Epithelial cell of proximal tubule (primary cell): ENCODE results near the gene ILDR1. TPM values are rescaled to one million over a fixed set of nuclear protein-coding genes. Genes with fewer than 3 reads are reported as not detected.

Experiments used
- DNase-seq: peaks from one replicate; pipeline ENCODE4 v3.0.0-alpha.2; 2011; ENCODE audit warnings: low read depth
- H3K4me3 ChIP-seq: 2 replicates; pipeline ENCODE4 v1.5.1; 2011; ENCODE audit warnings: low read depth, mild to moderate bottlenecking, low read length
- total RNA-seq: library from RNA; depleted of rRNA; stranded (reverse); fragments of >200 nt; gene quantifications from 2 replicates; pipeline ENCODE4 v1.2.3, GENCODE V29; 2015
- TF ChIP-seq, protein P1 (sequence below): conservative IDR thresholded peaks from 2 replicates; pipeline ENCODE4 v1.5.1; 2012; ENCODE audit warnings: low read depth, mild to moderate bottlenecking, low read length

The ILDR1 gene
- total RNA-seq, 1 donor from 2014 or later: 2.8 TPM

DNA sequence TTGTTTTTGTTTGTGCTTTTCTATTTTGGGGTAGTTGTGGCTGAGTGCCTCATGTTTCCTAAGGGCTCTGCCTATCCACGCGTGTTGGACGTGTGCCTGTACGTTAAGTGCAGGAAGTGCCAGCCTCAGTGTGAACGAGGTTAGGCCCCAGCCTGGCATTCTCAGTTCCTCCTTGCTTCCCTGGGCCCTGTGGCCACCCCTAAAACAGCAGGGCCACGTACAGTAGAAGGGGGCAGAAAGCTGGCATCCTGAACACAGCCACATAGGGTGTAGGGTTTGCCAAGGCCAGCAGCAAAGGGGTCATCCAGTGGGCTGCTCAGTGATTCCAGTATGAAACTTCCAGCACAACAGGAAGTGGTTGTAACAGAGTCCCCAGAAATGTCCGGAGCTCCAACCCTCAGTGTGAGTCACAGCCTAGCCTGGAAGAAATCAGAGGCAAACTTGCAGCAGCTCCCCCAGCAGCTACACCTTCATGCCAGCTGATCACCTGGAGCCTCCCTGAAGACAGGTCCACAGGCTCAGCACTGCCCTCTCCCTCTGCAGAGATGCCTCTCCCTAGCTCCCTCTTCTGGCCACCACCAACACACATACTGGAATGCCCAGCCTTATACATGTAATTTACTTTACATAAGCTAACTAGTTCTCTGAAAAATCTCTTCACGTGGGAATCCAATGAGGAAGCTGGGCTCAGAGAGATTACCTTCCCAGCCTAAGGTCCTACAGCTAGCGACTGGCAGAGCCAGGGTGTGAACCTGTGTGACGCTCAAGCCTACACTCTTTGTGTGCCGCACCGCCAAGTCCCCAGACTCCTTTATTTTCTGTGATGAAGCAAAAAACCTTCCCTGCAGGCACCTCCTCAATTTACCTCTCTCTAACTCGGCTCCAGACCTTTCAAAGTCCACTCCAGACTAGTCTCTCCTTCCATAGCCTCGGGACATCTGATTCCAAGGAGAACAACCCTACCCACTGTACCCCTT lies 26.6 kb downstream of the ILDR1 start:
- no peak for DNase-seq
- H3K4me3 ChIP-seq: no peak overlapping the region
- TF ChIP-seq, protein P1, sequence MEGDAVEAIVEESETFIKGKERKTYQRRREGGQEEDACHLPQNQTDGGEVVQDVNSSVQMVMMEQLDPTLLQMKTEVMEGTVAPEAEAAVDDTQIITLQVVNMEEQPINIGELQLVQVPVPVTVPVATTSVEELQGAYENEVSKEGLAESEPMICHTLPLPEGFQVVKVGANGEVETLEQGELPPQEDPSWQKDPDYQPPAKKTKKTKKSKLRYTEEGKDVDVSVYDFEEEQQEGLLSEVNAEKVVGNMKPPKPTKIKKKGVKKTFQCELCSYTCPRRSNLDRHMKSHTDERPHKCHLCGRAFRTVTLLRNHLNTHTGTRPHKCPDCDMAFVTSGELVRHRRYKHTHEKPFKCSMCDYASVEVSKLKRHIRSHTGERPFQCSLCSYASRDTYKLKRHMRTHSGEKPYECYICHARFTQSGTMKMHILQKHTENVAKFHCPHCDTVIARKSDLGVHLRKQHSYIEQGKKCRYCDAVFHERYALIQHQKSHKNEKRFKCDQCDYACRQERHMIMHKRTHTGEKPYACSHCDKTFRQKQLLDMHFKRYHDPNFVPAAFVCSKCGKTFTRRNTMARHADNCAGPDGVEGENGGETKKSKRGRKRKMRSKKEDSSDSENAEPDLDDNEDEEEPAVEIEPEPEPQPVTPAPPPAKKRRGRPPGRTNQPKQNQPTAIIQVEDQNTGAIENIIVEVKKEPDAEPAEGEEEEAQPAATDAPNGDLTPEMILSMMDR: peak; percentile 66

DNA sequence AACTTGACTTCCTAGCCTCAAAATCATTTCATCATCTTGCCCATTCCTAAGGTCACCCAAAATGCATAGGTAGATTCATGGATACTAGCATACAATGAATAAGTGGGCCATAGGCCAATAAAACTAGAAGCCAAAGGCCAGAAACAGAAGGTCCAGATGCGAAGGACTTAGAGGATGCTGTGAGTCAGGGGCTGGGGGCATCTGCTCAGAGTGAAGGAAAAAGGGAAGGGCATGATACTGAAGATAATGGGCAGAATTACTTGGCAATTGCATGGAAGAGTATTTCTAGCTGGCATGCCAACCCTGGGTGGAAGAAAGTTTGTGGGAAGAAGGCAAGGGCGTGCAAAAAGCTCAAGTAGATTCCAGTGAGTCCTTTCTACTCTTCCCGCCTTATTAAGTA lies 27.5 kb downstream of the ILDR1 start:
- TF ChIP-seq, protein P1: no peak
- no peak overlapping the region for H3K4me3 ChIP-seq

DNA sequence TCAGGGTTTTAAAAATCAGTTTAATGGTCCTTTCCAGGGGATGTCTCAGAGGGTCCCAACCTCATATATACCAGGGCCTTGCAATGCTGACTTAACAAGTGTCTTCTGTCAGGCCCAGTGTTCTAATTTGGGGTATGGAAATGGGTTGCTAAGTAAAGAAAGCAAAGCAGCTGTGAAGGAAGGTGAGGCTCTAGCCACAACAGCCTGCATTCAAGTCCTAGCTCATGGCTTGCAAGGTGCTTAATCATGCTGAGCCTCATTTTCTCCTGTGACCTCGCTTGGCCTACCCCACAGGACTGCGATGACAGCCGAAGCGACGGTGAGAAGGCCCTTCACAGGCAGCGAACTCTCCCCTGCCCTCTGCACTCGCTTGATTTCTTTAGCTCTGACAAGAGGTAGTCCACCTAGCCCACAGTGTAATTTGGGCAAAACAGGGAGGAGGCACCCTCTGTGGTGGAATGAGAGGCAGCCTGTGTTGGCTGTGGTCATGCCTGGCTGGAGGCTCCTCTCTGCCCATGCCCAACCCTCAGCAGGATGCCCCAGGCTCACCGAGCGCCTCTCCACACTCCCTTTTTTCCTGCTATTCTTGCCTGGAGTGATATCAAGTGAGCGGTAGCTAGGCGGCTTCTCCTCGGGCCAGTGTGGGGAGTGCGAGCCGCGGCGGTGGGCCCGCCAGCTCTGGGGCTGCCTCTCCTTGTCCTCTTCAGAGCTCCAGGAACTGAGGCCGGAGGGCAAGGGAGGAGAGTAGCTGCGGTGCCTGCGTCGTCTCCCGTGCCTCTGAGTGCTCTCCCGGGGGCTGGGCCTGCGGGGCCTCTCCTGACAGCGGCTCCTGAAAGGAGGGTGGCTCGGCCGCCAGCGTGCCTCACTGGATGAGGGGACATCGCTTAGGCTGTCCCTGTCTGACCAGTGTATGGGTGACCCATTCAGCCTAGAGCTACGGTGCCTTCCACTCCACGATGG lies 29.2 kb downstream of the ILDR1 start:
- DNase-seq: no peak
- TF ChIP-seq, protein P1: no peak
- H3K4me3 ChIP-seq: no peak overlapping the region

More for the DNA sequence above, 27.5 kb downstream of the ILDR1 start:
- DNase-seq: no peak

DNA sequence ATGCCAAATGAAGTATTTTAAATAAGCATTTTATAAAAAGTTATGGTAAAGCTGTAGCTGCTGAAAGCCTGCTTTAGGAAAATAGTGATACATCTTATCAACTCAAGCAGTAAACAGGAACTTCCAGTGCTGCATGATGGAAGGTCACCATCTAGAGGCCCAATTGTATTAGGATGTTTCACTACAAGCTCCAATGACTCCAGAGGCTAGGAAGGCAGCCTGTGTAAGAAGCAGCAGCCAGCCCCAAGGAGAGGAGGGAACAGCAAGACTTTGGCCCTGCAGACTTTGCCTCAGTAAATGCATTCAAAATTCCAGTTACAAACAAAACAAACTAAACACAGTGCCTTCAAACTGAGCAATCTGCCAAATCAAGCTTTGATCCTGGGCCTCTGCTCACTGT lies 32.1 kb downstream of the ILDR1 start:
- no peak for DNase-seq
- no peak overlapping the region for H3K4me3 ChIP-seq
- TF ChIP-seq, protein P1: peak; percentile 53

DNA sequence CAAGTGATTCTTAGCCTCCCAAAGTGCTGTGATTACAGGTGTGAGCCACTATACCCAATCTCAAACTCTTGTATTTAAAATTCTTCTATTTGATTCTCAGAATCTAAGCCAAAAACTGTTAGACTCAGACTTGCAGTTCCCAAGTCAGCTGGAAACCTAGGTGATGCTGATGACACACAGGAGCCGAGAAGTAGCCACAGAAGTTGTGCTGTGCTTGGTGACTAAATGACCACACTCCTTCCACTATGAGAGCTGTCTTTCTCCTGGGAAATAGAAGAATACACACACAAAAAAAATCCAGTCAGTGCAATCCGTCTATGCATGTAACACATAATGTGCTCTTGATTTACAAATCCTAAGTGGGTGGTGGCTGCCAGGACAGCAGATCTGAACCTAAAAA lies 33.9 kb downstream of the ILDR1 start:
- TF ChIP-seq, protein P1: no peak
- DNase-seq: no peak
- no peak overlapping the region for H3K4me3 ChIP-seq

DNA sequence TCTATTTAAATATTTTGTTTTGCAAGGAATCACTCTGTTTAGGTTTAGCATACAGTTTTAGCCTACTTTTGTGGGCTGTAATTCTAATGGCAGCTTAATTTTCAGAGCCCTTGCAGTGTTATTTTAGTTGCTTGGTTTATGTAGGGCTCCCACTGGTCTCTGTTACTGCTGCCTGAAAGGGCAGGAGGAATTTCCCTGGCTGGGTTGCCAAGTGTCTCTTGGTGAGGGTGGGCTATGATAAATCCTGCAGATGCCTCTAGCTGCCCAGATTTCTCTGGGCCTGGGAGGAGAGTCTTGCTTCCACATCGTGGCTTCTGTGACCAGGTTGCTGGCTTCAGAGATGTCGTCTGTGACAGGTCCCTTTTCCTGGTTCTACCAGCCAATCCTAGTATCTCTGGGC lies 36.2 kb downstream of the ILDR1 start:
- no peak for DNase-seq
- TF ChIP-seq, protein P1: no peak
- H3K4me3 ChIP-seq: no peak overlapping the region
